T-helper 22 cell (primary cell): ENCODE data around the gene TAF11L9.
"Not testable (repeated sequence)": the region's sequence is repeated elsewhere in the genome, so short reads cannot be mapped to it uniquely, and the experiment has no call there.

Experiments
- DNase-seq: peaks from one replicate; pipeline ENCODE4 v3.0.0-alpha.2; 2020; ENCODE audit warnings: low read depth

The TAF11L9 gene

DNA sequence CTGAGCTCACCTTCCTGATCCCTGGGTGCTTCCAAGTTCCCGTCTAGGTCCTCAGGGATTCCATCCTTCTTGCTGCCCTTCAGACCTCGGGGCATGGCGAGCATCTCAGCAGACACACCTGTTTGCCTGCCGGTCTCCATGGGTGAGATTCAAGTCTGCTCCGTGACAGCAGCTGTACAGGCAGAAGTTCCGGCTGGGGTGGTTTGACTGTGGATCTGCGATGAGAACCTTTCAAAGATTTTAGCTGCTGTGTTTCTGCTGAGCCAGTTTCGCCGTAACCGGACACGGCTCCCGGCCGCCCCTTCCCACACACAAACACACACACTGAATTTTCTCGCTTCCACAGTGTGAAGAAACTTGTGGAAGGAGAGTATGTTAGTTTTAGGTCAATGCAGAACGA is at the start of gene TAF11L9:
Gene TAF11L9, minus strand, starts transcription at position 140 of the 400 bp plus-strand sequence.
- DNase-seq: not testable (repeated sequence)

DNA sequence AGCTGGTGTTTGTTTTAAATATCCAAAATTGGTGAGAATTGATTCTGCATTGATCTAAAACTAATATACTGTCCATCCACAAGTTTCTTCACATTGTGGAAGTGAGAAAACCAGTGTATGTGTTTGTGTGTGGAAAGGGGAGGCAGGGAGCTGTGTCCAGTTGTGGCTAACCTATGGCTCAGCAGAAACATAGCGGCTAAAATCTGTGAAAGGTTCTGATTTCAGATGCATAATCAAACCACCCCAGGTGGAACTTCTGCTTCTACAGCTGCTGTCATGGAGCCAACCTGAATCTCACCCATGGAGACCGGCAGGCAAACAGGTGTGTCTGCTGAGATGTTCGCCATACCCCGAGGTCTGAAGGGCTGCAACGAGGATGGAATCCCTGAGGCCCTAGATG is 40.0 kb upstream of the TAF11L9 start, which contains the start of gene TAF11L14:
Gene TAF11L14, plus strand, starts transcription at position 301 of the 400 bp plus-strand sequence.
- DNase-seq: no peak

DNA sequence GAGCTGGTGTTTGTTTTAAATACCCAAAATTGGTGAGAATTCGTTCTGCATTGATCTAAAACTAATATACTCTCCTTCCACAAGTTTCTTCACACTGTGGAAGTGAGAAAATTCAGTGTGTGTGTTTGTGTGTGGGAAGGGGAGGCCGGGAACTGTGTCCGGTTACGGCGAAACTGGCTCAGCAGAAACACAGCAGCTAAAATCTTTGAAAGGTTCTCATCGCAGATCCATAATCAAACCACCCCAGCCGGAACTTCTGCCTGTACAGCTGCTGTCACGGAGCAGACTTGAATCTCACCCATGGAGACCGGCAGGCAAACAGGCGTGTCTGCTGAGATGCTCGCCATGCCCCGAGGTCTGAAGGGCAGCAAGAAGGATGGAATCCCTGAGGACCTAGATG is 37.6 kb upstream of the TAF11L9 start, which contains the start of gene TAF11L13:
Gene TAF11L13, plus strand, starts transcription at position 301 of the 400 bp plus-strand sequence.
- not testable (repeated sequence) for DNase-seq

DNA sequence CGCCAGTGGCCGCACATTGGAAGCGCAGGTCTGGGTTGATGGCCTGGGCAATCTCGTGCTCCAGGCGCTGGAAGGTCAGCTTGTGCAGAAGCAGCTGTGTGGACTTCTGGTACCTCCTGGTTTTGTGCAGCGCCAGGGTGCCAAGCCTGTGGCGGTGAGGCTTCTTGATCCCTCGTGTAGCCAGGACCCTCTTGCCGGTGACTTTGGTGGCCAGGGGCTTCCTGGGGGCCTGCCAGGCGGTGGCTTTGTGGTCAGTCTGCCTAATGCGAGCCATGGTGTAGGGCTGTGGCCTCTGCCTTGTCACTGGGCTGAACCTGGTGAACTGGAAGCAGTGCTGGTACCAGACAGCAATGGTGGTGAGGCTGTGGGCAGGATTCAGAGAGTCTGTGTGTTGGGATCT is 31.5 kb upstream of the TAF11L9 start:
- no peak for DNase-seq

DNA sequence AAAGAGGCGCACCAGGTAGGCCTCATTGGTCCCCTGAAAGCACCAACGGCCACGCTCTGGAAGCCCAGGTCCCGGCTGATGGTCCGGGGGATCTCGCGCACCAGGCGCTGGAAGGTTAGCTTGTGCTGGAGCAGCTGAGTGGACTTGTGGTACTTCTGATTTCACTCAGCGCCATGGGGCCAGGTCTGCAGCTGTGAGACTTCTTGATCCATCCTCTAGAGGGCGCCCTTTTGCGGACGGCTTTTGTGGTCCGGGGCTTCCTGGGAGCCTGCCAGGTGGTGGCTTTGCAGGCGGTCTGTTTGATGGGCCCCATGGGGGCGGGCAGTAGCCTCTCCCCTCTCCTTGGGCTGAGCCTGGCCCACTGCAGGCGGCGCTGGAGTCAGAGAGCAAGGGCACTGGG is 26.4 kb upstream of the TAF11L9 start:
- DNase-seq: no peak

DNA sequence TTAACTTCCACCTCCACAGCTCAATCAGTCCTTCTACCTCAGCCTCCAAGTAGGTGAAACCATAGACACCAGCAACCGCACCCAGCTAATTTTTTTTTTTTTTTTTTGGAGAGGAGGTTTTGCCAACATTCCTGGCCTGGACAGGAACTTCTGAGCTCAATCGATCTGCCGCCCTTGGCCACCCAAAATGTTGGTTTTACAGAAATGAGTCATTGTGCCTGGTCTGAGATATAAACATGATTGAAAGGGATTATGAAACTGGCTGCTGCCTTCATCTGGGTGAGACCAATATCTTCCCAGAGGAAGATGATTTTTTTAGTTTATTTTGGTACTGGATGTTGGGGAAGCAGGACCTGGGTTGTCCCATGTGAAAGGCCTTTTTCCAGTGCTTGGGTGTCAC is 25.2 kb upstream of the TAF11L9 start:
- no peak for DNase-seq

DNA sequence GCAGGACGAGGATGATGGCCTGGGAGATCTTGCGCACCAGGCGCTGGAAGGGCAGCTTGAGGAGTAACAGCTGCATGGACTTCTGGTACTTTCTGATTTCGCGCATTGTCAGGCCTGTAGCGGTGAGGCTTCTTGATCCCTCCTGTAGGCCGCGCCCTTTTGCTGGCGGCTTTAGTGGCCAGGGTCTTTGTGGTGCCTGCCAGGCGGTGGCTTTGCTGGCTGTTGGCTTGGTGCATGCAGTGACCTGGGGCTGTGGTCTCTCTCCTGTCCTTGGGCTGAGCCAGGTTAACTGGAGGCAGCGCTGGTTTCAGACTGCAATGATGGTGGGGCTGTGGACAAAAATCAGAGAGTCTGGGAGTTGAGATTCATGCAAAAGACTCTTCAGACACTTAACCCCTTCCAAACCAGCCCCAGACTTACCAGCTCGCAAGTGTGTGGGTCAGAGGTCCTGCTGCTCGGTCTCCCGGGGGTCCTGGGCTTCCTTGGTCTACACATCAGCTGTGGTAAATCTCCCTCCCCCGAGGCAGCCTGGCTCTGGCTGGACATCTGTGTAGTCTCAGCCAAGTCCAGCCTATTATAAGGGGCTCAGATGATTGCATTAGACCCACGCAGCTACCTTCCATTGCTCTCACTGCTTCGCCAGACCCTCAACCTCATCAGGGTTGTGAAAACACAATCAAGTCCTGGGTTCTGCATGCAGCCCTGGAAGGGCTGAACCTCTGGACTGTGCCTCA is 20.8 kb upstream of the TAF11L9 start:
- no peak for DNase-seq

DNA sequence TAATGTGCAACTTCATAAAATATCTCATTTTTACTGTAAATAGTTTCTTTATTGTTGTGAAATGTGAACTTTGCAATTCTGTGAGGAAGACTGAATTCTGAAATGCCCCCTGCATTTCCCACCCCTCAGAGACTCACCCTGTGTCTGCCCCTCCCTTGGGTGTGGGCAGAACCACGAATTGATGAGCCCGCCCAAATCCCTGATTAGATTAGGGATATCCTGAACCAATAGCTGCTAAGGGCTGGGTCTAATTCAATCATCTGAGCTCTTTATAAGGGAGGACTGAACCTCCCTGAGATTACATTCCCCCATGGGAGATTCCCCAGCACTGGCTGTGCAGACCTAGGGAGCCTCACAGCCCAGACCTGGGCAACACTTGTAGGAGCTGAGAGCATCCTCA is 15.9 kb upstream of the TAF11L9 start, which contains the start of gene TAF11L12:
Gene TAF11L12, plus strand, starts transcription at position 301 of the 400 bp plus-strand sequence.
- DNase-seq: not testable (repeated sequence)

DNA sequence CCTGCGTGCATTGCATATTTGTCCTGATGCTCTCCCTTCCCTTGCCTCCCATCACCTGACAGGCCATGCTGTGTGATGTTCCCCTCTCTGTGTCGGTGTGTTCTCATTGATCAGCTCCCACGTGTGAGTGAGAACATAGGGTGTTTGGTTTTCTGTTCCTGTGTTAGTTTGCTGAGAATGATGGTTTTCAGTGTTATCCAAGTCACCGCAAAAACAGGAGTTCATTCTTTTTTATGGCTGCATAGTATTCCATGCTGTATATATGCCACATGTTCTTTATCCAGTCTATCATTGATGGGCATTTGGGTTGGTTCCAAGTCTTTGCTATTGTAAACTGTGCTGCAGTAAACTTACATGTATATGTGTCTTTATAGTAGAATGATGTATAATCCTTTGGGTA is 13.3 kb upstream of the TAF11L9 start:
- not testable (repeated sequence) for DNase-seq

DNA sequence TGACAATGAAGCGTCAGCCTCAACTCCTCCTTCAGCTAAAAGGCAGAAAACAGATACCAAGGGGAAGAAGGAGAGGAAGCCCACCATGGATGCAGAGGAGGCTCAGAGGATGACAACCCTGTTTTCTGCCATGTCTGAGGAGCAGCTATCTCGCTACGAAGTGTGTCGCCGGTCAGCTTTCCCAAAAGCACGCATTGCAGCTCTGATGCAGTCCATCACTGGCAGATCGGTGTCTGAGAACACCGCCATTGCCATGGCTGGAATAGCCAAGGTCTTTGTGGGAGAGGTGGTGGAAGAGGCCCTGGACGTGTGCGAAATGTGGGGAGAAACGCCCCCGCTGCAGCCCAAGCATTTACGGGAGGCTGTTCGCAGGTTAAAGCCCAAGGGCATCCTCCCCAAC is 10.8 kb upstream of the TAF11L9 start:
- DNase-seq: no peak

DNA sequence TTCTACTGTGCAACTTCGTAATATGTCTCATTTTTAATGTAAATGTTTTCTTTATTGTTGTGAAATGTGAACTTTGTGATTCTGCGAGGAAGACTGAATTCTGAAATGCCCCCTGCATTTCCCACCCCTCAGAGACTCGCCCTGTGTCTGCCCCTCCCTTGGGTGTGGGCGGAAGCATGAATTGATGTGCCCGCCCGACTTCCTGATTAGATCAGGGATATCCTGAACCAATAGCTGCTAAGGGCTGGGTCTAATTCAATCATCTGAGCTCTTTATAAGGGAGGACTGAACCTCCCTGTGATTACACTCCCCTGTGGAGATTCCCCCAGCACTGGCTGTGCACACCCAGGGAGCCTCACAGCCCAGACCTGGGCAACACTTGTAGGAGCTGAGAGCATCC is 9.7 kb upstream of the TAF11L9 start, which contains the start of gene TAF11L11:
Gene TAF11L11, plus strand, starts transcription at position 304 of the 400 bp plus-strand sequence.
- not testable (repeated sequence) for DNase-seq

DNA sequence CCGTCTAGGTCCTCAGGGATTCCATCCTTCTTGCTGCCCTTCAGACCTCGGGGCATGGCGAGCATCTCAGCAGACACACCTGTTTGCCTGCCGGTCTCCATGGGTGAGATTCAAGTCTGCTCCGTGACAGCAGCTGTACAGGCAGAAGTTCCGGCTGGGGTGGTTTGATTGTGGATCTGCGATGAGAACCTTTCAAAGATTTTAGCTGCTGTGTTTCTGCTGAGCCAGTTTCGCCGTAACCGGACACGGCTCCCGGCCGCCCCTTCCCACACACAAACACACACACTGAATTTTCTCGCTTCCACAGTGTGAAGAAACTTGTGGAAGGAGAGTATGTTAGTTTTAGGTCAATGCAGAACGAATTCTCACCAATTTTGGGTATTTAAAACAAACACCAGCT is 3.5 kb upstream of the TAF11L9 start, which contains the start of gene TAF11L10:
Gene TAF11L10, minus strand, starts transcription at position 101 of the 400 bp plus-strand sequence.
- not testable (repeated sequence) for DNase-seq

DNA sequence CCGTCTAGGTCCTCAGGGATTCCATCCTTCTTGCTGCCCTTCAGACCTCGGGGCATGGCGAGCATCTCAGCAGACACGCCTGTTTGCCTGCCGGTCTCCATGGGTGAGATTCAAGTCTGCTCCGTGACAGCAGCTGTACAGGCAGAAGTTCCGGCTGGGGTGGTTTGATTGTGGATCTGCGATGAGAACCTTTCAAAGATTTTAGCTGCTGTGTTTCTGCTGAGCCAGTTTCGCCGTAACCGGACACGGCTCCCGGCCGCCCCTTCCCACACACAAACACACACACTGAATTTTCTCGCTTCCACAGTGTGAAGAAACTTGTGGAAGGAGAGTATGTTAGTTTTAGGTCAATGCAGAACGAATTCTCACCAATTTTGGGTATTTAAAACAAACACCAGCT is 3.3 kb downstream of the TAF11L9 start, which contains the start of gene TAF11L8:
Gene TAF11L8, minus strand, starts transcription at position 101 of the 400 bp plus-strand sequence.
- DNase-seq: not testable (repeated sequence)

DNA sequence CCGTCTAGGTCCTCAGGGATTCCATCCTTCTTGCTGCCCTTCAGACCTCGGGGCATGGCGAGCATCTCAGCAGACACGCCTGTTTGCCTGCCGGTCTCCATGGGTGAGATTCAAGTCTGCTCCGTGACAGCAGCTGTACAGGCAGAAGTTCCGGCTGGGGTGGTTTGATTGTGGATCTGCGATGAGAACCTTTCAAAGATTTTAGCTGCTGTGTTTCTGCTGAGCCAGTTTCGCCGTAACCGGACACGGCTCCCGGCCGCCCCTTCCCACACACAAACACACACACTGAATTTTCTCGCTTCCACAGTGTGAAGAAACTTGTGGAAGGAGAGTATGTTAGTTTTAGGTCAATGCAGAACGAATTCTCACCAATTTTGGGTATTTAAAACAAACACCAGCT is 8.5 kb downstream of the TAF11L9 start, which contains the start of gene TAF11L7:
Gene TAF11L7, minus strand, starts transcription at position 101 of the 400 bp plus-strand sequence.
- DNase-seq: not testable (repeated sequence)
